K562 (cell line): Measurements from ENCODE around the gene IL17RB. TPM values are rescaled to one million over a fixed set of nuclear protein-coding genes. Genes with fewer than 3 reads are reported as not detected.

Experiments used
- ATAC-seq: fragments of 200-7000 bp; cut with Tn5 transposase; 3 replicates; pipeline ENCODE4 v1.9.1; 2020; ENCODE audit warnings: moderate library complexity
- BruUV-seq: library from RNA; stranded (reverse); fragments of 400-500 nt; replicated peaks from 2 replicates; lab custom pipeline; 2021; lab: Mats Ljungman, UMichigan
- CTCF ChIA-PET: fragments of 300-600 bp; formaldehyde crosslinking; extraction: SDS; loops from one replicate; lab custom pipeline; 2021; ENCODE audit warnings: low intra/inter-chr PET ratio; lab: Yijun Ruan, JAX
- POLR2A ChIA-PET: fragments of 300-600, 350-650 bp; sonication (Branson Sonifier 250); formaldehyde crosslinking; extraction: SDS; loops from one replicate; lab custom pipeline; 2021; ENCODE audit warnings: antibody characterized with exemption, inconsistent platforms; lab: Yijun Ruan, JAX
- DNase-seq, 4 experiments: peaks; one replicate each; pipeline versions ENCODE4 v3.0.0 to v3.0.0-alpha.2; 2011 to 2018; ENCODE audit warnings: low spot score in 3 of 4, mixed read lengths in 3 of 4; ENCODE audit errors: extremely low read depth in 1 of 4
- FAIRE-seq: peaks from 2 replicates; lab custom pipeline; 2011; peaks lifted over from hg19 to GRCh38; lab: Jason Lieb, UNC
- H2AFZ ChIP-seq: 2 replicates; pipeline ENCODE4 v1.6.0; 2011; ENCODE audit warnings: low read depth, low read length, control low read depth, inconsistent platforms
- H3K27ac ChIP-seq: fragments of 200-600 bp; 3 replicates; pipeline ENCODE4 v1.8.0; 2011; ENCODE audit warnings: low read depth, mild to moderate bottlenecking, control low read depth, inconsistent platforms, low read length, moderate library complexity, mixed read lengths; ENCODE audit errors: extremely low read depth
- H3K27me3 ChIP-seq, 2 experiments: fragments of 300-600 bp in 1 of 2; 2 replicates in 1 of 2; 3 replicates in 1 of 2; pipeline versions ENCODE4 v1.6.0 to v1.8.0; 2011; ENCODE audit warnings: inconsistent platforms in 2 of 2, low read length in 2 of 2, mild to moderate bottlenecking in 1 of 2, mixed read lengths in 1 of 2, moderate library complexity in 1 of 2; ENCODE audit not compliant: control insufficient read depth in 2 of 2, insufficient read depth in 2 of 2
- H3K36me3 ChIP-seq: fragments of 300-600 bp; 3 replicates; pipeline ENCODE4 v1.8.0; 2011; ENCODE audit warnings: mild to moderate bottlenecking, low read length, inconsistent platforms; ENCODE audit not compliant: control insufficient read depth, insufficient read depth
- H3K4me1 ChIP-seq, 2 experiments: fragments of 200-600 bp in 1 of 2; replicated peaks in 1 of 2; 2 replicates in 1 of 2; 3 replicates in 1 of 2; pipeline versions ENCODE4 v1.5.1 to v1.8.0; 2011; ENCODE audit warnings: inconsistent platforms in 2 of 2, low read length in 2 of 2, mild to moderate bottlenecking in 1 of 2, mixed read lengths in 1 of 2, moderate library complexity in 1 of 2; ENCODE audit not compliant: control insufficient read depth in 2 of 2, insufficient read depth in 2 of 2
- H3K4me2 ChIP-seq: 2 replicates; pipeline ENCODE4 v1.6.1; 2011; ENCODE audit warnings: low read length, control low read depth, inconsistent platforms, mixed read lengths; ENCODE audit not compliant: insufficient read depth
- H3K4me3 ChIP-seq: fragments of 200-600 bp; sonication (generic), shearing (Covaris generic); 2 replicates; pipeline ENCODE4 v1.5.1; 2016; ENCODE audit warnings: control low read depth, inconsistent platforms
- H3K79me2 ChIP-seq: fragments of 200-600 bp; 3 replicates; pipeline ENCODE4 v1.8.0; 2011; ENCODE audit warnings: low read length, inconsistent platforms; ENCODE audit not compliant: control insufficient read depth, insufficient read depth
- H3K9ac ChIP-seq, 2 experiments: 2 replicates each; pipeline versions ENCODE4 v1.6.0 to v1.6.1; 2011; ENCODE audit warnings: low read depth in 2 of 2, low read length in 2 of 2, control low read depth in 1 of 2, inconsistent platforms in 1 of 2, mild to moderate bottlenecking in 1 of 2, mixed read lengths in 1 of 2; ENCODE audit not compliant: insufficient read depth in 1 of 2
- H3K9me1 ChIP-seq: one replicate; pipeline ENCODE4 v1.6.0; 2011; ENCODE audit warnings: inconsistent platforms, mild to moderate bottlenecking, low read length, moderate library complexity; ENCODE audit not compliant: control insufficient read depth, insufficient read depth
- H3K9me3 ChIP-seq: replicated peaks from 2 replicates; pipeline ENCODE4 v1.5.1; 2011; ENCODE audit warnings: low read depth, low read length, inconsistent platforms; ENCODE audit not compliant: control insufficient read depth, insufficient read depth
- H4K20me1 ChIP-seq: replicated peaks from 2 replicates; pipeline ENCODE4 v1.6.1; 2011; ENCODE audit warnings: low read length, inconsistent platforms, mixed read lengths; ENCODE audit not compliant: control insufficient read depth, insufficient read depth
- ETS2 ChIP-seq: IDR thresholded peaks from 2 replicates; pipeline ENCODE4 v1.6.1; 2016; ENCODE audit warnings: borderline replicate concordance, missing genetic modification characterization, mild to moderate bottlenecking, moderate library complexity, missing compliant biosample characterization; ENCODE audit not compliant: poor library complexity, severe bottlenecking
- MIER1 ChIP-seq: fragments of 450-650 bp; IDR thresholded peaks from 2 replicates; pipeline ENCODE4 v1.6.1; 2016; ENCODE audit warnings: antibody characterized with exemption, mild to moderate bottlenecking, low read depth
- MLLT1 ChIP-seq, 2 experiments: fragments of 450-650 bp; IDR thresholded peaks; 2 replicates each; pipeline ENCODE4 v1.6.1; 2016
- WGBS: fragments of 100-300 bp; shearing (Covaris generic); methylation state at CpG from one replicate; pipeline ENCODE4 v1.1.6; 2016; ENCODE audit warnings: low coverage, mixed read lengths; ENCODE audit not compliant: insufficient coverage; ENCODE audit errors: missing lambda C conversion rate; 5-methylcytosine and 5-hydroxymethylcytosine counted together
- in situ Hi-C: fragments of 300-500 bp; cut with MboI; formaldehyde crosslinking; loops from 4 replicates; pipeline ENCODE4 v1.15.0; 2018; ENCODE audit warnings: inconsistent platforms, mixed read lengths
- intact Hi-C: fragments of 100-400 bp; cut with micrococcal nuclease; formaldehyde crosslinking; loops from 2 replicates; pipeline ENCODE4 v1.14.2; 2022
- polyA plus RNA-seq, 8 experiments: library from polyadenylated mRNA; depleted of rRNA in 4 of 8; stranded (reverse) in 5 of 8; unstranded in 3 of 8; fragments of >200 nt; fragmentation: Nextera tagmentation in 2 of 8; fragmentation: Illumina TruSeq in 1 of 8; extraction: Ambion mirVana in 2 of 8; extraction: Trizol in 1 of 8; gene quantifications; 2 replicates each; pipeline versions ENCODE4 v1.2.1 to v1.2.3, GENCODE V29; 2011 to 2014; ENCODE audit warnings: inconsistent platforms in 1 of 8, missing spikeins in 1 of 8
- total RNA-seq, 7 experiments: library from RNA; depleted of rRNA in 6 of 7; stranded (reverse); fragments of >200 nt in 6 of 7; fragmentation: Illumina TruSeq in 2 of 7; extraction: Trizol in 2 of 7; gene quantifications; 2 replicates each; pipeline versions ENCODE4 v1.2.1 to v1.2.3, GENCODE V29; 2011 to 2021; ENCODE audit warnings: low replicate concordance in 1 of 7

Gene IL17RB
- total and polyA plus RNA-seq, 9 of the 15 experiments (the other 6 are each of a cell fraction or from before 2014, with no cell fraction given): 1.1 to 4.1 (median 1.7) TPM

DNA sequence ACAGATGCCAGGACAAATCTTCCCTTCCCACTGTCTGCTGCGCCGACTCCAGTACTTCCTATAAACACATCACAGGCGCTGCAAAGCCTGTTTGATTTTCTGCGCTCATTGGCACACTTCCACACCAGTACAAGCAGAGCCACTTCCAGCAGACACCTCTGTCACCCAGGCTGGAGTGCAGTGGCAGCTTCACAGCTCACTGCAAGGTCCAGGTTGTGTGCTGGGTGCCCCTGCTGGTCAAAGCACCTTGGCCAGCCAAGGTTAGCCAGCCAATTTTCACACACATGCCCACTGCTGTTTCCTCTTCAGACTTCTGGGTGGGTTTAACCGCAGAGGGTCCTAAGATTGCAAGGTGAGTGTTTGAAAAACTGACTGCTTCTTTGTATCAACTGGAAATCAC lies 5.1 kb upstream of the IL17RB start:
- 21% methylated on average over 5 of the region's 5 CpGs for WGBS
- no peak overlapping the region for H3K27ac ChIP-seq
- ATAC-seq (no peak), FAIRE-seq (no peak), DNase-seq (no peak)
- H3K4me3 ChIP-seq: no peak overlapping the region
- TF ChIP-seq MLLT1 (IDR thresholded peaks at IDR 0.05) (no peak), ETS2 (tag) (no peak), MIER1 (no peak)
- no peak overlapping the region for H2AFZ ChIP-seq
- H4K20me1 ChIP-seq: no peaks in the 10 kb centered on the region
- peaks cover 0 to 8% of the 10 kb centered on the region in 2 experiments; a peak in 2 of 5 replicates for H3K4me1 ChIP-seq
- BruUV-seq: no TSS peak
- CTCF ChIA-PET: no interaction called here
- H3K9me1 ChIP-seq: no peaks in the 10 kb centered on the region
- peaks cover 0 to 15% of the 10 kb centered on the region in 2 experiments; a peak in 2 of 5 replicates for H3K27me3 ChIP-seq
- POLR2A ChIA-PET: no interaction called here
- no peaks in the 10 kb centered on the region for H3K79me2 ChIP-seq
- no peaks in the 10 kb centered on the region for H3K9me3 ChIP-seq
- in situ Hi-C loops (no loop called here), intact Hi-C loops (no loop called here)
- H3K9ac ChIP-seq: no peak overlapping the region
- H3K36me3 ChIP-seq: no peaks in the 10 kb centered on the region
- H3K4me2 ChIP-seq: no peak overlapping the region
